ENCODE results near the gene NOL4.
"Not testable (repeated sequence)": the region's sequence is repeated elsewhere in the genome, so short reads cannot be mapped to it uniquely, and the experiment has no call there.

Gene NOL4

DNA sequence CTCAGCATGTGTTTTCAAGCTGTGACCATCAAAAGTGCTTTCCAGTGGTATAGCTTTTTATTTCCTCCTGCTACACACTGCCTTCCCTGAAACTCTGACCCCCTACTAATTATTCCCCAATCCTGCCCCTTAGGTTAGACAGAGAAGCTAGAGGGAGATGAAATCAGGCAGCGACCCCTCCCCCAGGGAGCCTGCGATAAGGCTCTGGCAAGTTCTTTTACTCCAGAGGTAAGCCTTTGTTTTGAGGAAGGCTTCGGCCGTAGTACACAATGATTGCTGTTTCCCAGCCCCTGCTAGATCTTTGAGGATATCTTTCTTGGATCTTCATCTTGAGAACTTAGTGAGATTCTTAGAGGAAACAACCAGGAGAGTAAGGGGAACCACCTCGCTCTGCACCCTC, 33.5 kb upstream of the NOL4 start:
- no peak for TF ChIP-seq ISL1 (CRISPR knock-in tag; IDR thresholded peaks at IDR 0.05)
- no peak for TF ChIP-seq CSDC2 (CRISPR knock-in tag; IDR thresholded peaks at IDR 0.05)
- TF ChIP-seq ZFP30 (CRISPR knock-in tag; IDR thresholded peaks at IDR 0.05): no peak
- no peak for TF ChIP-seq BACH2 (CRISPR knock-in tag; IDR thresholded peaks at IDR 0.05; ENCODE audit: borderline replicate concordance)
- no peak for ATAC-seq

DNA sequence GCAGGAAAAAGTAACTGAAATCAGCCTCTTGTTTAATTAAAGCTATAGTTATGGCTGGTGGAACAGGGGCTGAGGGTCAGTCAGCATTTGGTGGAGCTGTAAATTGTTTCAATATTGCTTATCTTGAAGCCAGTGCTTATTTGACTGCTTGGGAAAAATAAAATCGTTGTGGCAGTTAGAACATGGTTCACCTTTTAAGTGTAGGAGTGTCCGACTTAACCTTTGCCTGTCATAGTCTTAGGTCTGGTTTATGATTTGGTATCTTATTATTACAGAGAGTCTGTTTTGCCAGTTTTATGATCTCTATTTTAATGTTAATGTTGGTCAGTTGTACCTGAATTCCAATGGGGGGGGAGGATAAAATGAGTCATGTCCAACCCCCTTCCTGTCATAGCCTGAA, 27.2 kb upstream of the NOL4 start:
- TF ChIP-seq OSR1 (CRISPR knock-in tag; IDR thresholded peaks at IDR 0.05): no peak
- TF ChIP-seq PPARA (CRISPR knock-in tag; IDR thresholded peaks at IDR 0.05; ENCODE audit: borderline replicate concordance): no peak
- no peak for TF ChIP-seq ZC3H10 (CRISPR knock-in tag; IDR thresholded peaks at IDR 0.05)
- TF ChIP-seq, protein P1, sequence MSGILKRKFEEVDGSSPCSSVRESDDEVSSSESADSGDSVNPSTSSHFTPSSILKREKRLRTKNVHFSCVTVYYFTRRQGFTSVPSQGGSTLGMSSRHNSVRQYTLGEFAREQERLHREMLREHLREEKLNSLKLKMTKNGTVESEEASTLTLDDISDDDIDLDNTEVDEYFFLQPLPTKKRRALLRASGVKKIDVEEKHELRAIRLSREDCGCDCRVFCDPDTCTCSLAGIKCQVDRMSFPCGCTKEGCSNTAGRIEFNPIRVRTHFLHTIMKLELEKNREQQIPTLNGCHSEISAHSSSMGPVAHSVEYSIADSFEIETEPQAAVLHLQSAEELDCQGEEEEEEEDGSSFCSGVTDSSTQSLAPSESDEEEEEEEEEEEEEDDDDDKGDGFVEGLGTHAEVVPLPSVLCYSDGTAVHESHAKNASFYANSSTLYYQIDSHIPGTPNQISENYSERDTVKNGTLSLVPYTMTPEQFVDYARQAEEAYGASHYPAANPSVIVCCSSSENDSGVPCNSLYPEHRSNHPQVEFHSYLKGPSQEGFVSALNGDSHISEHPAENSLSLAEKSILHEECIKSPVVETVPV (CRISPR knock-in tag; IDR thresholded peaks at IDR 0.05): no peak
- no peak for TF ChIP-seq TOX (CRISPR knock-in tag; IDR thresholded peaks at IDR 0.05; ENCODE audit: borderline replicate concordance)
- TF ChIP-seq TCF4 (CRISPR knock-in tag; IDR thresholded peaks at IDR 0.05; ENCODE audit: borderline replicate concordance): no peak
- no peak for TF ChIP-seq ZFP3 (CRISPR knock-in tag; IDR thresholded peaks at IDR 0.05)
- no peak for TF ChIP-seq ZNF565 (CRISPR knock-in tag; conservative IDR thresholded peaks at IDR 0.05; ENCODE audit: low read depth)
- no peak for ATAC-seq

DNA sequence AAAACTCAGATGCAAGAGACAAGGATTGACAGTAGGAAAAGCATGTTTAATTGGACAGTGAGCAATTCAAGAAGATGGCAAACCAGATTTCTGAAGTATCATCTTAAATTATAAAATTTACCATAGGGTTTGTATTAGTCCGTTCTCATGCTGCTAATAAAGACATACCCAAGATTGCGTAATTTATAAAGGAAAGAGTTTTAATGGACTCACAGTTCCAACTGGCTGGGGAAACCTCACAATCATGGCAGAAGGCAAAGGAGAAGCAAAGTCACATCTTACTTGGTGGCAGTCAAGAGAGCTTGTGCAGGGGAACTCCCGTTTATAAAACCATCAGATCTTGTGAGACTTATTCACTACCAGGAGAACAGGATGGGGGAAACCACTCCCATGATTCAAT, 24.0 kb upstream of the NOL4 start:
- TF ChIP-seq, protein P1 (CRISPR knock-in tag; IDR thresholded peaks at IDR 0.05): no peak
- TF ChIP-seq ZC3H10 (CRISPR knock-in tag; IDR thresholded peaks at IDR 0.05): no peak
- TF ChIP-seq, protein P2, sequence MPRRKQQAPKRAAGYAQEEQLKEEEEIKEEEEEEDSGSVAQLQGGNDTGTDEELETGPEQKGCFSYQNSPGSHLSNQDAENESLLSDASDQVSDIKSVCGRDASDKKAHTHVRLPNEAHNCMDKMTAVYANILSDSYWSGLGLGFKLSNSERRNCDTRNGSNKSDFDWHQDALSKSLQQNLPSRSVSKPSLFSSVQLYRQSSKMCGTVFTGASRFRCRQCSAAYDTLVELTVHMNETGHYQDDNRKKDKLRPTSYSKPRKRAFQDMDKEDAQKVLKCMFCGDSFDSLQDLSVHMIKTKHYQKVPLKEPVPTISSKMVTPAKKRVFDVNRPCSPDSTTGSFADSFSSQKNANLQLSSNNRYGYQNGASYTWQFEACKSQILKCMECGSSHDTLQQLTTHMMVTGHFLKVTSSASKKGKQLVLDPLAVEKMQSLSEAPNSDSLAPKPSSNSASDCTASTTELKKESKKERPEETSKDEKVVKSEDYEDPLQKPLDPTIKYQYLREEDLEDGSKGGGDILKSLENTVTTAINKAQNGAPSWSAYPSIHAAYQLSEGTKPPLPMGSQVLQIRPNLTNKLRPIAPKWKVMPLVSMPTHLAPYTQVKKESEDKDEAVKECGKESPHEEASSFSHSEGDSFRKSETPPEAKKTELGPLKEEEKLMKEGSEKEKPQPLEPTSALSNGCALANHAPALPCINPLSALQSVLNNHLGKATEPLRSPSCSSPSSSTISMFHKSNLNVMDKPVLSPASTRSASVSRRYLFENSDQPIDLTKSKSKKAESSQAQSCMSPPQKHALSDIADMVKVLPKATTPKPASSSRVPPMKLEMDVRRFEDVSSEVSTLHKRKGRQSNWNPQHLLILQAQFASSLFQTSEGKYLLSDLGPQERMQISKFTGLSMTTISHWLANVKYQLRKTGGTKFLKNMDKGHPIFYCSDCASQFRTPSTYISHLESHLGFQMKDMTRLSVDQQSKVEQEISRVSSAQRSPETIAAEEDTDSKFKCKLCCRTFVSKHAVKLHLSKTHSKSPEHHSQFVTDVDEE (CRISPR knock-in tag; IDR thresholded peaks at IDR 0.05): no peak
- no peak for TF ChIP-seq ESRRG (CRISPR knock-in tag; IDR thresholded peaks at IDR 0.05)
- TF ChIP-seq, protein P3, sequence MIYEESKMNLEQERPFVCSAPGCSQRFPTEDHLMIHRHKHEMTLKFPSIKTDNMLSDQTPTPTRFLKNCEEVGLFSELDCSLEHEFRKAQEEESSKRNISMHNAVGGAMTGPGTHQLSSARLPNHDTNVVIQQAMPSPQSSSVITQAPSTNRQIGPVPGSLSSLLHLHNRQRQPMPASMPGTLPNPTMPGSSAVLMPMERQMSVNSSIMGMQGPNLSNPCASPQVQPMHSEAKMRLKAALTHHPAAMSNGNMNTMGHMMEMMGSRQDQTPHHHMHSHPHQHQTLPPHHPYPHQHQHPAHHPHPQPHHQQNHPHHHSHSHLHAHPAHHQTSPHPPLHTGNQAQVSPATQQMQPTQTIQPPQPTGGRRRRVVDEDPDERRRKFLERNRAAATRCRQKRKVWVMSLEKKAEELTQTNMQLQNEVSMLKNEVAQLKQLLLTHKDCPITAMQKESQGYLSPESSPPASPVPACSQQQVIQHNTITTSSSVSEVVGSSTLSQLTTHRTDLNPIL (CRISPR knock-in tag; IDR thresholded peaks at IDR 0.05; ENCODE audit: low read depth): no peak

DNA sequence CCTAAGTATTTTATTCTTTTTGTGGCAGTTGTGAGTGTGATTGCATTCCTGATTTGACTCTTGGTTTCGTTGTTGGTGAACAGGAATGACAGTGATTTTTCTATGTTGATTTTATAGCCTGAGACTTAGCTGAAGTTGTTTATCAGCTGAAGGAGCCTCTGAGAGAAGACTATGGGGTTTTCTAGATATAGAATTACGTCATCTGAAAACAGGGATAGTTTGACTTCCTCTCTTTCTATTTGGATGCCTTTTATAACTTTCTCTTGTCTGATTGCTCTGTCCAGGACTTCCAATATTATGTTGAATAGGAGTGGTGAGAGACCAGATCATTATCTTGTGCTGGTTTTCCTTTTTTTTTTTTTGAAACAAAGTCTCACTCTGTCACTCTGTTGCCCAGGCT, 18.0 kb upstream of the NOL4 start:
- ATAC-seq: no peak
- no peak for TF ChIP-seq GLIS3 (CRISPR knock-in tag; IDR thresholded peaks at IDR 0.05)
- TF ChIP-seq, protein P1 (CRISPR knock-in tag; IDR thresholded peaks at IDR 0.05): no peak
- no peak for TF ChIP-seq ZC3H10 (CRISPR knock-in tag; IDR thresholded peaks at IDR 0.05)
- TF ChIP-seq, protein P2 (CRISPR knock-in tag; IDR thresholded peaks at IDR 0.05): no peak
- TF ChIP-seq ZFP3 (CRISPR knock-in tag; IDR thresholded peaks at IDR 0.05): no peak
- no peak for TF ChIP-seq CSDC2 (CRISPR knock-in tag; IDR thresholded peaks at IDR 0.05)
- no peak for TF ChIP-seq TOX (CRISPR knock-in tag; IDR thresholded peaks at IDR 0.05; ENCODE audit: borderline replicate concordance)
- TF ChIP-seq OSR1 (CRISPR knock-in tag; IDR thresholded peaks at IDR 0.05): no peak
- TF ChIP-seq ISL1 (CRISPR knock-in tag; IDR thresholded peaks at IDR 0.05): no peak
- no peak for TF ChIP-seq SNAI2 (CRISPR knock-in tag; IDR thresholded peaks at IDR 0.05)

More for the DNA sequence above, 24.0 kb upstream of the NOL4 start:
- no peak for ATAC-seq

DNA sequence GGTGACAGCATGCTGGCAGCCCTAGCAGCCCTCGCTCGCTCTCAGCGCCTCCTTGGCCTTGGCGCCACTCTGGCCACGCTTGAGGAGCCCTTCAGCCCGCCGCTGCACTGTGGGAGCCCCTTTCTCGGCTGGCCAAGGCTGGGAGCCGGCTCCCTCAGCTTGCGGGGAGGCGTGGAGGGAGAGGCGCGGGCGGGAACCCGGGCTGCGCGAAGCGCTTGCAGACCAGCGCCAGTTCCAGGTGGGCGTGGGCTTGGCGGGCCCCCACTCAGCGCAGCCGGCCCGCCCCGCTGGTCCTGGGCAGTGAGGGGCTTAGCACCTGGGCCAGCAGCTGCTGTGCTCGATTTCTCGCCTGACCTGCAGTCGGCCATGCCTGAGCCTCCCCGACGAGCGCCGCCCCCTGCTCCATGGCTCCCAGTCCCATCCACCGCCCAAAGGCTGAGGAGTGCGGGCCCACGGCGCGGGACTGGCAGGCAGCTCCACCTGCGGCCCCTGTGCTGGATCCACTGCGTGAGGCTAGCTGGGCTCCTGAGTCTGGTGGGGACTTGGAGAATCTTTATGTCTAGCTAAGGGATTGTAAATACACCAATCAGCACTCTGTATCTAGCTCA, 9.2 kb upstream of the NOL4 start:
- ATAC-seq: not testable (repeated sequence)
